CD4-positive, alpha-beta T cell treated with Interleukin-15 for 1 hour (primary cell): ENCODE data around the gene TACC3.
A peak's percentile ranks its signal among the peaks of the same experiment; 100 is the strongest.
"Not testable (repeated sequence)": the region's sequence is repeated elsewhere in the genome, so short reads cannot be mapped to it uniquely, and the experiment has no call there.

Experiments used
- DNase-seq: peaks from one replicate; pipeline ENCODE4 v3.0.0-alpha.2; 2020

The TACC3 gene

GRCh38 chr4:1721003-1721665, at the start of gene TACC3, which contains the start of gene TMEM129:
Gene TACC3, plus strand, starts transcription at chr4:1721521. Its CDS starts 1,901 bp downstream, at chr4:1723422.
Gene TMEM129, minus strand, starts transcription at chr4:1721323. Its CDS starts 486 bp downstream, at chr4:1720837.
- DNase-seq, result peak; percentile 98

GRCh38 chr4:1673671-1674070, 47.6 kb upstream of the TACC3 start:
- no peak for DNase-seq

DNA sequence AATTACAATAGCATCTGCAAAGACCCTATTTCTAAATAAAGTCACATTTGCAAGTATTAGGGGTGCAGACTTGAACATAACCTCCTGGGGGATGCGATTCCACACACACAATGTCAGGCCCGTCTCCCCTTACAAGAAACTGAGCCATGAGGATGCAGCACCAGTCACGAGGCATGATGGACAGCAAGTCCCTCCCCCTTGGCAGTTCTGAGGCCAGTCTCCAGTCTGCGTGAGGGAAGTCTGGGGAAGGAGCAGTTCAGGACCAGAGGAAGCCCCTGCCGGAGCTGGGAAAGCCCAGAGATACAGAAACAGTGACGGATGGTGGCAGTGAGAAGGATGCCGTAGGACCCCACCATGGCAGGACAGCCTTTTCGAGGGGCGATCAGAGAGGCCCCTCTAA, 46.6 kb upstream of the TACC3 start:
- DNase-seq, result no peak

GRCh38 chr4:1675136-1675801, 46.1 kb upstream of the TACC3 start:
- DNase-seq, result no peak

GRCh38 chr4:1675802-1676137, 45.6 kb upstream of the TACC3 start:
- DNase-seq, result no peak

GRCh38 chr4:1676605-1677525, 44.5 kb upstream of the TACC3 start:
- no peak for DNase-seq

- no peak for DNase-seq
Observed at GRCh38 chr4:1678244-1678643, 43.1 kb upstream of the TACC3 start.

GRCh38 chr4:1682860-1683259, 38.5 kb upstream of the TACC3 start:
- no peak for DNase-seq

DNA sequence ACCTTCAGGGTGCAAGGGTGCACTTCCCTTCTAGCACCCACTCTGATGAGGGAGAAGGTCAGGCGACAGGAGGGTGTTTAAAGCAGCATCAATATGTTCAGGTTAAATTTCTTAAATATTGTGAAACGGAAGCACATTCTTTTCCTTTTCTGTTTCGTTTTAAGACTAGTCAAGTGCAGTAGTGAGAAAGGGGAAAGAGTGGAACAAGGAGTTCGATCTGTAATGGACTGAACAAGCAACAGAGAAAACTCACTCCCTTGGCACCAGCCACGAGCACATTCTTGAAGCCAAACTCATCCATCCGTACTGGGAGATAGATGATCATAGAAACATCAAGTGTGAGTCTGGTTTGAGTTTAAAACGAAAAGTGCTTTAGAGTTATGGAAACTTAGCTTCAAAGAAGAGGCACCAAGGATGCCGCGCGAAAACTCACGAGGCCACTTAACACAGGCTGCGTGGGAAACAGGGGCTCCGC, 38.0 kb upstream of the TACC3 start:
- no peak for DNase-seq

GRCh38 chr4:1683736-1684505, 37.4 kb upstream of the TACC3 start, which contains the start of gene FAM53A:
Gene FAM53A, minus strand, starts transcription at chr4:1684313. Its CDS starts 15,572 bp downstream, at chr4:1668741.
- DNase-seq, result peak; percentile 92

GRCh38 chr4:1684506-1685234, 36.7 kb upstream of the TACC3 start:
- no peak for DNase-seq

GRCh38 chr4:1685235-1686150, 35.8 kb upstream of the TACC3 start:
- DNase-seq, result no peak

- no peak for DNase-seq
Observed at GRCh38 chr4:1686440-1687036, 34.8 kb upstream of the TACC3 start.

DNA sequence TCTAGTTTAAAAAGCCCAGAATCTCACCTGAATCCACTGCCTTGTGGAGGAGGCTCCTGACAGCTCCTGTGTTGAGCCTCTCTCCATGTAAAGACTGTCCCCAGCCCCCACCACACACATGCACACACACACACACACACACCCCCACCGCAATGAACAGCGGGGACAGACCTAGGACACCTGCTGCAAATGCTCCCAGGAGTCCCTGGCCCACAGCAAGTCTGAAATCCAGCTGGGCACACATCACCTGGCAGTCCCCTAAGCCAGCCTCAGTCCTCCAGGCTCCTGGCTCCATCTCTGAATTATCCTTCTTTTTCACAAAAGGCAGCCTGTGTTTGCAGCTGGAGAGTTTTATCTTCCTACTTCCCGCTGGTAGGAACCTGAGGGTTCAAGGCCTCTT, 30.6 kb upstream of the TACC3 start:
- no peak for DNase-seq

DNA sequence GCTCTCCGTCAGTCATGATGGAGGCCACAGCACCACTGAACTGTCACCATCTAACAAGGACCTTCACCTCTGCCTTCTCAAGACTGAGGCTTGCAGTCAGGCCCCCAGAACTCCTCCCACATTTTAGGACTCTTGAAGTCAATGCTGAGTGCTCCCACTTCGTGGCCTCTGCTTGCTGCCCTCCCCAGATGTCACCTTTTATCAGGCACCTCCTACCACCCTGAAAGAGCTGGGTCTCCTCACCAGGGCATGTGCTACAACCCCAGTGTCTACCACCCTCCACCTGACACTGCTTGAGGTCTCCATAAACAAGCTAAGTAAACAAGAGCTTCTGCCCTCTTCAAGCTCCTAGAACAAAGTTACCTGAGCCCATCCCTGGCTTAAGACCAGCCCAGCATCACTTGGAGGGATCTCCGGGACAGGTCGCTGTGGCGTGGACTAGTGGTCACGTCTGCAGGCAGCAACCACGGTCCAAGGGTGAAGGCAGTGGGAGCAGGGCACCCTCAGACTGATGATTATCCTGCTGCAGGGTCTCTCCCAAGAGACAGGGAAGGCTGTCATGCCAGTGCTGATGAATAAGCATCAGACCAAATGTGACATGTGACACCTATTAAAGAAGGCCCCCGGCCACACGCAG, 29.5 kb upstream of the TACC3 start:
- DNase-seq, result no peak

- DNase-seq, result peak; percentile 79
Observed at GRCh38 chr4:1693131-1693896, 28.0 kb upstream of the TACC3 start.

- no peak for DNase-seq
Observed at GRCh38 chr4:1695913-1696312, 25.4 kb upstream of the TACC3 start.

GRCh38 chr4:1701671-1702070, 19.6 kb upstream of the TACC3 start:
- not testable (repeated sequence) for DNase-seq

DNA sequence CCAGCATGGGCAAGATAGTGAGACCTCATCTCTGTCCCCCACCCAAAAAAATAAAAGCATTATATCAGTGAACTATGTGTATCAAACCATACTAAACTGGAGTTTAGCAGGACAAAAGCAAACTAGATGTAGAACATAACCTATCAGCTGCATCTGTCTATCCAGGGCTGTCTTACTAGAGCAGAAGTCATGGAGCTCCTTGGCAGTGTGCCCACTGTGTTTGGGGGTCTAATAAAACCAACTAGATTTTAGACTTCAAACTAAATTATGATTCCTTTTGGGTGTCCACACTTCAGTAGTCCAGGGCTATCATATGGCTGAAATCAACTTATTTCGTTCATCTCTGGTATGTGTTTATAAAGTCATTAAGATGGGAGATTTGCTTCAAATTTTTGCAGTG, 17.5 kb upstream of the TACC3 start:
- no peak for DNase-seq
